Glutamatergic neuron (in vitro differentiated cells): ENCODE results near the gene ZNF646. TPM values are rescaled to one million over a fixed set of nuclear protein-coding genes. Genes with fewer than 3 reads are reported as not detected.

Experiments used
- DNase-seq: peaks from one replicate; pipeline ENCODE4 v3.0.0; 2022
- H3K27ac Mint-ChIP-seq: one replicate; pipeline ENCODE4 v1.8.0; 2020; ENCODE audit warnings: mild to moderate bottlenecking, mixed read lengths, inconsistent platforms; ENCODE audit not compliant: unreplicated experiment
- H3K27me3 Mint-ChIP-seq: one replicate; pipeline ENCODE4 v1.8.0; 2020; ENCODE audit warnings: mild to moderate bottlenecking, moderate library complexity, mixed read lengths, inconsistent platforms; ENCODE audit not compliant: unreplicated experiment
- H3K36me3 Mint-ChIP-seq: one replicate; pipeline ENCODE4 v1.8.0; 2020; ENCODE audit warnings: mild to moderate bottlenecking, mixed read lengths, inconsistent platforms; ENCODE audit not compliant: unreplicated experiment
- H3K4me1 Mint-ChIP-seq: one replicate; pipeline ENCODE4 v1.8.0; 2020; ENCODE audit warnings: mild to moderate bottlenecking, low read depth, mixed read lengths, inconsistent platforms; ENCODE audit not compliant: unreplicated experiment
- H3K4me3 Mint-ChIP-seq: one replicate; pipeline ENCODE4 v1.8.0; 2020; ENCODE audit warnings: mild to moderate bottlenecking, mixed read lengths, inconsistent platforms; ENCODE audit not compliant: unreplicated experiment
- H3K9me3 Mint-ChIP-seq: one replicate; pipeline ENCODE4 v1.8.0; 2020; ENCODE audit warnings: mild to moderate bottlenecking, moderate library complexity, mixed read lengths, inconsistent platforms; ENCODE audit not compliant: unreplicated experiment
- CTCF ChIP-seq: fragments of 200-600 bp; sonication (generic); IDR thresholded peaks from one replicate; pipeline ENCODE4 v1.5.0; 2021; ENCODE audit not compliant: partially characterized antibody, unreplicated experiment
- total RNA-seq: library from RNA; stranded (reverse); fragmentation: NEBNext Ultra II Directional; extraction: Animal tissue kit (Norgen Biotek cat#: 25700); gene quantifications from one replicate; pipeline ENCODE4 v1.2.1, GENCODE V29; 2021; ENCODE audit not compliant: unreplicated experiment

The ZNF646 gene
- total RNA-seq, 1 donor from 2014 or later: 33.1 TPM

GRCh38 chr16:31086629-31086906, 12.3 kb downstream of the ZNF646 start:
- Mint-ChIP-seq H3K27ac (no peak overlapping the region), H3K4me3 (no peak overlapping the region), H3K4me1 (peaks cover 9% of the 10 kb centered on the region), H3K9me3 (peaks cover 8% of the 10 kb centered on the region), H3K27me3 (peaks cover 7% of the 10 kb centered on the region), H3K36me3 (no peaks in the 10 kb centered on the region)
- no peak for TF ChIP-seq CTCF
- DNase-seq: no peak

DNA sequence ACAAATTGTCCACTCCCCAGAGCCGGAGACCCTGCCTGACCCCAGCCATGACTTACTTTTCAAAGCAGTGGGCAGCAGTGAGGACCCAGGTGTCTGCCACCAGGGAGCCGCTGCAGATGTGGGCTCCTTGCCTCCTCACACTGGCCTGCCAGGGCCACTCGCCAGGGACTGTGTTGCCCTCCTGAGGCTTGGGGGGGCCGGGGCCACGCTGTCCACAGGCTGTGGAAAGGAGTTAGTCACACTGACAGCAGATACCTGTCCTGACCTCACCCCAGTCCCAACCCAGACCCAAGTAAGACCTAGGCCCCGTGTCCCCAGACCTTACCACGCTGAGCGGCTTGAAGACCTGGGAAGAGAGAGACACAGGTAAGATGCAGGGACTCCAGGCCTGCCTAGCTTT, 13.3 kb downstream of the ZNF646 start:
- no peak for DNase-seq
- no peak for TF ChIP-seq CTCF
- peaks cover 11% of the 10 kb centered on the region for H3K4me1 Mint-ChIP-seq
- peaks cover 8% of the 10 kb centered on the region for H3K9me3 Mint-ChIP-seq
- H3K27me3 Mint-ChIP-seq: peaks cover 5% of the 10 kb centered on the region
- H3K36me3 Mint-ChIP-seq: no peaks in the 10 kb centered on the region
- H3K4me3 Mint-ChIP-seq: no peak overlapping the region
- no peak overlapping the region for H3K27ac Mint-ChIP-seq

DNA sequence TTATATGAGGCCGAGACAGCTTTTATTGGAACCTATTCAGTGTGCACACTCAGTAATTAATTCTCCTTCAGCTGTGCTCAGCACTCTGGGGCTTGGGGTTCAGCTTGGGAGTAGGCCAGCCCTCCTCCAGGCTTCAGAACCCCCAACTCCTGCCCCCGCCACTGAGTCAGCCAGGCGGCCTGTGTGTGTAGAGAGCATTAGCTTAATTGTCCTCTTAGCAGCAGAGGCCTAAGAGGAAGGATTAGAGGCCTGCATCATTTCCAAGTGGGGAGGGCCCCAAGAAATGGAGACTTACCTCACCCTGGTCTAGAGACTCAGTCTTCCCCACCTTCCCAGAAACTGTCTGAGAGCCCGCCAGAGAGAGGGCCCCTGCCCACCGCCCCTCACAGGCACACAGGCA, 13.7 kb downstream of the ZNF646 start:
- H3K27me3 Mint-ChIP-seq: peaks cover 8% of the 10 kb centered on the region
- DNase-seq: no peak

DNA sequence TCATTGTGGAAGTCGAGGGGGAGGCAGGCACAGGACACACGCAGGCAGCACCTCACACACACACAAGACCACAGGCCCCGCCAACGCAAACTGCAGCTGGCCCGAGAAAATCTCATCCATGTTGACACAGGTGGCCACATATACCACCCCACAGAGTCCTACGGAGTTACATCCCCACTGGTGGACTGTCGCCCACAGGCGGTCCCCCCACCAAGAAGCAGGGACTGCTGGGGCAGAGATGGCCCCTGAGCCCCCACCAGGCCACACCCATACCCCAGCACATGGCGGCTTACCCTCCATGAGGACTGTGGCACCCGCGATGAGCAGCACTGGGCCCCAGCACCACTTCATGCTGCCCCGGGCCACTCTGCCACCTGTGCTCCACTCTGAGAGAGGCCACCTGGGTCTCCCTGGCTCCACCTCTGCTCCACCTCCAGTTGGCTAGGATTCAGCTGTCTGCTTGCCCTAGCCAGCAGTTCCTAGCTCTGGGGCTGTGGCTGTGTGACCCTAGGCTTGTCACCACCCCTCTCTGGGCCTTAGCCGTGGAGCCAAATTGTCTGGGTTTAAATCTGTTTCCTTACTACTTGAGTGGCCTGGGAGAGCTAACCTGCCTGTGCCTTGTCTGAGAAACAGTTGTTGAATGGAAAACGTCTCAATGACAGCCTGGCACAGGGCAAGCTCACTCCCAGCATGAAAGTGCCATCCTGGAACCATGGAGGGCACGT, 14.4 kb downstream of the ZNF646 start, which contains the start of gene PRSS53:
TSS of gene PRSS53 (minus strand) at position 485 of the 725 bp plus-strand sequence. CDS start at position 351, 134 bp downstream.
- DNase-seq: no peak
- no peaks in the 10 kb centered on the region for H3K36me3 Mint-ChIP-seq
- H3K4me3 Mint-ChIP-seq: no peak within 1 kb of the TSS
- H3K4me1 Mint-ChIP-seq: peaks cover 12% of the 10 kb centered on the region
- TF ChIP-seq CTCF: no peak
- peaks cover 8% of the 10 kb centered on the region for H3K27me3 Mint-ChIP-seq
- H3K27ac Mint-ChIP-seq: no peak within 1 kb of the TSS
- H3K9me3 Mint-ChIP-seq: peaks cover 6% of the 10 kb centered on the region

More for the DNA sequence above, 13.7 kb downstream of the ZNF646 start:
- H3K4me1 Mint-ChIP-seq: peaks cover 13% of the 10 kb centered on the region
- no peaks in the 10 kb centered on the region for H3K36me3 Mint-ChIP-seq
- peaks cover 8% of the 10 kb centered on the region for H3K9me3 Mint-ChIP-seq
- H3K27ac Mint-ChIP-seq: no peak overlapping the region
- TF ChIP-seq CTCF: no peak
- H3K4me3 Mint-ChIP-seq: no peak overlapping the region

- TF ChIP-seq CTCF: no peak
- Mint-ChIP-seq H3K9me3 (peaks cover 9% of the 10 kb centered on the region), H3K27me3 (peaks cover 13% of the 10 kb centered on the region), H3K4me3 (no peak overlapping the region), H3K36me3 (no peaks in the 10 kb centered on the region), H3K27ac (no peak overlapping the region), H3K4me1 (peaks cover 12% of the 10 kb centered on the region)
- no peak for DNase-seq
Measured at GRCh38 chr16:31089199-31089598, 15.0 kb downstream of the ZNF646 start.
